Measurements from ENCODE around the gene PPP1R12A.
A peak's percentile ranks its signal among the peaks of the same experiment; 100 is the strongest.
"Not testable (repeated sequence)": the region's sequence is repeated elsewhere in the genome, so short reads cannot be mapped to it uniquely, and the experiment has no call there.

PPP1R12A gene

GRCh38 chr12:79949098-79949497, 14.2 kb upstream of the PPP1R12A start:
- Mint-ChIP-seq H3K36me3 (ENCODE audit: low read depth) (no peaks in the 10 kb centered on the region), H3K27ac (no peak overlapping the region), H3K4me3 (no peak overlapping the region), H3K9me3 (no peaks in the 10 kb centered on the region), H3K27me3 (peaks cover 10% of the 10 kb centered on the region), H3K4me1 (ENCODE audit: low read depth) (no peaks in the 10 kb centered on the region)

- Mint-ChIP-seq H3K4me1 (ENCODE audit: low read depth) (no peaks in the 10 kb centered on the region), H3K27ac (no peak overlapping the region), H3K9me3 (no peaks in the 10 kb centered on the region), H3K27me3 (no peaks in the 10 kb centered on the region), H3K36me3 (ENCODE audit: low read depth) (no peaks in the 10 kb centered on the region), H3K4me3 (no peak overlapping the region)
Observed at GRCh38 chr12:79945433-79945832, 10.5 kb upstream of the PPP1R12A start.

- no peaks in the 10 kb centered on the region for H3K4me1 Mint-ChIP-seq (ENCODE audit: low read depth)
- no peak overlapping the region for H3K4me3 Mint-ChIP-seq
- H3K27me3 Mint-ChIP-seq: no peaks in the 10 kb centered on the region
- no peak overlapping the region for H3K27ac Mint-ChIP-seq
- no peaks in the 10 kb centered on the region for H3K9me3 Mint-ChIP-seq
- H3K36me3 Mint-ChIP-seq (ENCODE audit: low read depth): no peaks in the 10 kb centered on the region
Observed at GRCh38 chr12:79944565-79944964, 9.7 kb upstream of the PPP1R12A start.

GRCh38 chr12:79942846-79943245, 7.9 kb upstream of the PPP1R12A start:
- H3K36me3 Mint-ChIP-seq (ENCODE audit: low read depth): not testable (repeated sequence)

GRCh38 chr12:79939728-79940310, 4.9 kb upstream of the PPP1R12A start:
- Mint-ChIP-seq H3K4me1 (ENCODE audit: low read depth) (peaks cover 16% of the 10 kb centered on the region), H3K27ac (no peak overlapping the region), H3K36me3 (ENCODE audit: low read depth) (no peaks in the 10 kb centered on the region), H3K27me3 (no peaks in the 10 kb centered on the region), H3K4me3 (no peak overlapping the region), H3K9me3 (no peaks in the 10 kb centered on the region)

More at GRCh38 chr12:79942846-79943245, 7.9 kb upstream of the PPP1R12A start:
- not testable (repeated sequence) for H3K27me3 Mint-ChIP-seq; H3K4me1 Mint-ChIP-seq (ENCODE audit: low read depth); H3K4me3 Mint-ChIP-seq; H3K9me3 Mint-ChIP-seq; H3K27ac Mint-ChIP-seq

- Mint-ChIP-seq H3K4me1 (ENCODE audit: low read depth) (peaks cover 16% of the 10 kb centered on the region), H3K27me3 (no peaks in the 10 kb centered on the region), H3K4me3 (no peak overlapping the region), H3K27ac (no peak overlapping the region), H3K36me3 (ENCODE audit: low read depth) (no peaks in the 10 kb centered on the region), H3K9me3 (no peaks in the 10 kb centered on the region)
Observed at GRCh38 chr12:79938843-79939242, 3.9 kb upstream of the PPP1R12A start.

- Mint-ChIP-seq H3K4me1 (ENCODE audit: low read depth) (peaks cover 34% of the 10 kb centered on the region), H3K27me3 (no peaks in the 10 kb centered on the region), H3K4me3 (no peak overlapping the region), H3K27ac (no peak overlapping the region), H3K9me3 (no peaks in the 10 kb centered on the region), H3K36me3 (ENCODE audit: low read depth) (no peaks in the 10 kb centered on the region)
Observed at GRCh38 chr12:79936670-79937069, 1.8 kb upstream of the PPP1R12A start.

GRCh38 chr12:79935624-79936345, 888 bp upstream of the PPP1R12A start:
- Mint-ChIP-seq H3K27ac (peak overlapping the region; percentile 95), H3K4me3 (peak overlapping the region; percentile 95), H3K4me1 (ENCODE audit: low read depth) (peaks cover 38% of the 10 kb centered on the region), H3K36me3 (ENCODE audit: low read depth) (no peaks in the 10 kb centered on the region), H3K27me3 (no peaks in the 10 kb centered on the region), H3K9me3 (no peaks in the 10 kb centered on the region)

- no peaks in the 10 kb centered on the region for H3K36me3 Mint-ChIP-seq (ENCODE audit: low read depth)
Observed at GRCh38 chr12:79934281-79935020, 446 bp downstream of the PPP1R12A start.

GRCh38 chr12:79933532-79934264, 1.2 kb downstream of the PPP1R12A start:
- H3K27ac Mint-ChIP-seq: peak overlapping the region; percentile 95
- no peaks in the 10 kb centered on the region for H3K36me3 Mint-ChIP-seq (ENCODE audit: low read depth)
- H3K4me3 Mint-ChIP-seq: peak overlapping the region; percentile 95
- H3K4me1 Mint-ChIP-seq (ENCODE audit: low read depth): peaks cover 54% of the 10 kb centered on the region
- H3K9me3 Mint-ChIP-seq: no peaks in the 10 kb centered on the region
- no peaks in the 10 kb centered on the region for H3K27me3 Mint-ChIP-seq

More at GRCh38 chr12:79934281-79935020, 446 bp downstream of the PPP1R12A start:
- Mint-ChIP-seq H3K4me3 (peak overlapping the region; percentile 95), H3K9me3 (no peaks in the 10 kb centered on the region), H3K27ac (peak overlapping the region; percentile 95), H3K27me3 (no peaks in the 10 kb centered on the region), H3K4me1 (ENCODE audit: low read depth) (peaks cover 47% of the 10 kb centered on the region)

GRCh38 chr12:79933043-79933442, 1.9 kb downstream of the PPP1R12A start:
- no peak overlapping the region for H3K27ac Mint-ChIP-seq

GRCh38 chr12:79932357-79932756, 2.5 kb downstream of the PPP1R12A start:
- Mint-ChIP-seq H3K9me3 (no peaks in the 10 kb centered on the region), H3K36me3 (ENCODE audit: low read depth) (no peaks in the 10 kb centered on the region), H3K4me3 (peak overlapping the region; percentile 95), H3K27me3 (no peaks in the 10 kb centered on the region), H3K27ac (peak overlapping the region; percentile 63), H3K4me1 (ENCODE audit: low read depth) (peaks cover 68% of the 10 kb centered on the region)

More at GRCh38 chr12:79933043-79933442, 1.9 kb downstream of the PPP1R12A start:
- Mint-ChIP-seq H3K36me3 (ENCODE audit: low read depth) (no peaks in the 10 kb centered on the region), H3K9me3 (no peaks in the 10 kb centered on the region), H3K4me1 (ENCODE audit: low read depth) (peaks cover 61% of the 10 kb centered on the region), H3K4me3 (peak overlapping the region; percentile 95), H3K27me3 (no peaks in the 10 kb centered on the region)

GRCh38 chr12:79929065-79929464, 5.8 kb downstream of the PPP1R12A start:
- H3K27ac Mint-ChIP-seq: peak overlapping the region; percentile 51
- no peaks in the 10 kb centered on the region for H3K9me3 Mint-ChIP-seq
- no peaks in the 10 kb centered on the region for H3K27me3 Mint-ChIP-seq
- H3K4me1 Mint-ChIP-seq (ENCODE audit: low read depth): peaks cover 74% of the 10 kb centered on the region
- no peak overlapping the region for H3K4me3 Mint-ChIP-seq
- no peaks in the 10 kb centered on the region for H3K36me3 Mint-ChIP-seq (ENCODE audit: low read depth)

GRCh38 chr12:79927772-79928474, 7.0 kb downstream of the PPP1R12A start:
- Mint-ChIP-seq H3K9me3 (no peaks in the 10 kb centered on the region), H3K4me1 (ENCODE audit: low read depth) (peaks cover 68% of the 10 kb centered on the region), H3K27ac (peak overlapping the region; percentile 78), H3K4me3 (peak overlapping the region; percentile 32), H3K27me3 (no peaks in the 10 kb centered on the region), H3K36me3 (ENCODE audit: low read depth) (no peaks in the 10 kb centered on the region)

Data from stimulated activated naive CD8-positive, alpha-beta T cell treated with anti-CD3 and anti-CD28 coated beads, Interleukin-15, Interleukin-2, amounts not matched to agents 100 ng/mL and 50 ng/mL, for 24 hours (primary cell).